Measurements from ENCODE around the gene TSEN54. TPM values are rescaled to one million over a fixed set of nuclear protein-coding genes. Genes with fewer than 3 reads are reported as not detected.

Gene TSEN54
- total RNA-seq, 1 experiment from 2014 or later = 53.3 TPM

DNA sequence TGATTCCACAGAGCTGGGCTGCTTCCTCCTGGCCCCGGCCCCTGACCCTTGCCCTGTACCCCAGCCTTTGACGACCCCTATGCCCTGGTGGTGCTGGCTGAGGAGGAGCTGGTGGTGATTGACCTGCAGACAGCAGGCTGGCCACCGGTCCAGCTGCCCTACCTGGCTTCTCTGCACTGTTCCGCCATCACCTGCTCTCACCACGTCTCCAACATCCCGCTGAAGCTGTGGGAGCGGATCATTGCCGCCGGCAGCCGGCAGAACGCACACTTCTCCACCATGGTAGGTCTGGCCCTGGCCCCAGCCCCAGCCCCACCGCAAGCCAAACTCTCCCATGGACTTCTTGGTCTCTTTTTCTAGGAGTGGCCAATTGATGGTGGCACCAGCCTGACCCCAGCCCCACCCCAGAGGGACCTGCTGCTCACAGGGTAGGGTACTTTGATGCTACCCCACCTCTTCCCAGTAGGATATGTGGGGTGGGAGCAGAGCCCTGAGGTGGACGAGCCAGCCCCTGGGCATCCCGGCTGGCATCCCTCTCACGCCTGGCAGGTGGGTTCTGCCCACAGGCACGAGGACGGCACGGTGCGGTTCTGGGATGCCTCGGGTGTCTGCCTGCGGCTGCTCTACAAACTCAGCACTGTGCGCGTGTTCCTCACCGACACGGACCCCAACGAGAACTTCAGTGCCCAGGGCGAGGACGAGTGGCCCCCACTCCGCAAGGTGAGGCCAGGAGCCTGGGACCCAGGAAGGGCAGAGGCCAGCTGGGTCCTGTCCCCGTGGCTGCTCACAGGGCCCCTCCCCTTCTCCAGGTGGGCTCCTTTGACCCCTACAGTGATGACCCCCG, 52.3 kb downstream of the TSEN54 start:
- in situ Hi-C loops (cut with HindIII; ENCODE audit: low pct_unique_long_range_greater_than_20kb, low sequenced_read_pairs) = no loop called here
- no peak for DNase-seq (ENCODE audit: low read depth)

DNA sequence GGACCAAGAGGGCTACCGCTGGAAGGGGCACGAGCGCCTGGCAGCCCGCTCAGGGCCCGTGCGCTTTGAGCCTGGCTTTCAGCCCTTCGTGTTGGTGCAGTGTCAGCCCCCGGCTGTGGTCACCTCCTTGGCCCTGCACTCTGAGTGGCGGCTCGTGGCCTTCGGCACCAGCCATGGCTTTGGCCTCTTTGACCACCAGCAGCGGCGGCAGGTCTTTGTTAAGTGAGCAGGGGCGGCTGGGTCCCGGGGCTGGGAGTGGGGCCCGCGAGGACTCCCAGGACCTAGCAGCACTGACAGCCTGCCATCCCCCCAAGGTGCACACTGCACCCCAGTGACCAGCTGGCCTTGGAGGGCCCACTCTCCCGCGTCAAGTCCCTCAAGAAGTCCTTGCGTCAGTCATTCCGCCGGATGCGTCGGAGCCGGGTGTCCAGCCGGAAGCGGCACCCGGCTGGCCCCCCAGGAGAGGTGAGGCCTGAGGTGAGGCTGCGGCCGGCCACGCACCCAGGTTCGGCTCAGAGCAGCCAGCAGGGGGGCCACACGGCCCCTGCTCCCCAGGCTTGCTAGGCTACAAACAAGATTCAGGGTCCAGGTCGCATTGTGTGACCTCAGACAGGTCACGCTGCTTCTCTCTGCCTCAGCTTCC, 53.8 kb downstream of the TSEN54 start:
- in situ Hi-C loops (cut with HindIII; ENCODE audit: low pct_unique_long_range_greater_than_20kb, low sequenced_read_pairs) = no loop called here
- no peak for DNase-seq (ENCODE audit: low read depth)

DNA sequence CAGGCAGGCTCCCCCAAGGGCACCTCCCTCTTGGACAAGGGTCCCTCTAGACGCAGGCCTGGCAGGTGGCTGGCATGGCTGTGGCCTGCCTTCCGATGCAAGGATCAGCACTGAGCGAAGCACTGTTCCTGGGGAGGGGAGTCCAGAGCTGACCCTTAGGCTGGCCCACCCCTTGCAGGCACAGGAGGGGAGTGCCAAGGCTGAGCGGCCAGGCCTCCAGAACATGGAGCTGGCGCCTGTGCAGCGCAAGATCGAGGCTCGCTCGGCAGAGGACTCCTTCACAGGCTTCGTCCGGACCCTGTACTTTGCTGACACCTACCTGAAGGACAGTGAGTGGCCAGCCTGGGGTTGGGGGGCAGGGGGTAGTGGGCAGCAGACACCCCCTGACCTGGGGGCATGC, 54.4 kb downstream of the TSEN54 start:
- DNase-seq (ENCODE audit: low read depth) = no peak
- in situ Hi-C loops (cut with HindIII; ENCODE audit: low pct_unique_long_range_greater_than_20kb, low sequenced_read_pairs) = no loop called here

DNA sequence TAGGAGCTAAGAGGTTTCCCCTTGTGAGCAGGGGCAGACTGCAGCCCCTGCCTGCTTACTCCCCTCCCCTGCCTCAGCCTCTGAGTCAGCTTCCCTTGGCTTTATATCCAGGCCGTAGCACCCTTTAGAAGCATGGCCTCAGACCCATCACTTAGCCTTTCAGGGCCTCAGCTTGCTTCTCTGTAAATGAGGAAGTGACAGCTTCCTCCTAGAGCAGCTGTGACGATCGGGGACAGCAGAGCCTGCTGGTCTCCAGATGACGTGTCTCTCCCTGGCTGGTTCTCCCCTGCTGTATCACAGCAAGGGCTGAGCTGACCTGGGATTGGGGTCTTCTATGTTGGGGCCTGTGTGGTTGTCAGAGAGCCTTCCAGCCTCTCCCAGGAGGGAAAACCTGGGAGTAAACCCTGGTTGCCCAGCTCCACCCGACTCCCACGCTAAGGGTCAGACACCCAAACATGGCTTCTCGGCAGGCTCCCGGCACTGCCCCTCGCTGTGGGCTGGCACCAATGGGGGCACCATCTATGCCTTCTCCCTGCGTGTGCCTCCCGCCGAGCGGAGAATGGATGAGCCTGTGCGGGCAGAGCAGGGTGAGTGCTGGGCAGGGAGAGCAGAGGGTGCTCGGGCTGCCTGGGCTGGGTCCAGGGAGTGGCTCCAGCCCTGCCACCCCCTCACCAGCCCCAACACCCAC, 55.0 kb downstream of the TSEN54 start:
- DNase-seq (ENCODE audit: low read depth) = no peak
- in situ Hi-C loops (cut with HindIII; ENCODE audit: low pct_unique_long_range_greater_than_20kb, low sequenced_read_pairs) = no loop called here

DNA sequence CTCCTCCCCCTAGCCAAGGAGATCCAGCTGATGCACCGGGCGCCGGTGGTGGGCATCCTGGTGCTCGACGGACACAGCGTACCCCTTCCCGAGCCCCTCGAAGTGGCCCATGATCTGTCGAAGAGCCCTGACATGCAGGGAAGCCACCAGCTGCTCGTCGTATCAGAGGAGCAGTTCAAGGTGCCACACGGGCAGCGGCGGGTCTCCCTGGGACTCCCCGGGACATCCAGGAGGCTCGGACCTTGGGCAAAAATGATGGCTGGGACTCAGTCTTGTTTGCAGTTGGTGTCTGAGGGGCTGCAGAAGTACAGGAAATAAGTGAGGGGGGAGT, 55.5 kb downstream of the TSEN54 start:
- no peak for DNase-seq (ENCODE audit: low read depth)
- in situ Hi-C loops (cut with HindIII; ENCODE audit: low pct_unique_long_range_greater_than_20kb, low sequenced_read_pairs) = no loop called here

DNA sequence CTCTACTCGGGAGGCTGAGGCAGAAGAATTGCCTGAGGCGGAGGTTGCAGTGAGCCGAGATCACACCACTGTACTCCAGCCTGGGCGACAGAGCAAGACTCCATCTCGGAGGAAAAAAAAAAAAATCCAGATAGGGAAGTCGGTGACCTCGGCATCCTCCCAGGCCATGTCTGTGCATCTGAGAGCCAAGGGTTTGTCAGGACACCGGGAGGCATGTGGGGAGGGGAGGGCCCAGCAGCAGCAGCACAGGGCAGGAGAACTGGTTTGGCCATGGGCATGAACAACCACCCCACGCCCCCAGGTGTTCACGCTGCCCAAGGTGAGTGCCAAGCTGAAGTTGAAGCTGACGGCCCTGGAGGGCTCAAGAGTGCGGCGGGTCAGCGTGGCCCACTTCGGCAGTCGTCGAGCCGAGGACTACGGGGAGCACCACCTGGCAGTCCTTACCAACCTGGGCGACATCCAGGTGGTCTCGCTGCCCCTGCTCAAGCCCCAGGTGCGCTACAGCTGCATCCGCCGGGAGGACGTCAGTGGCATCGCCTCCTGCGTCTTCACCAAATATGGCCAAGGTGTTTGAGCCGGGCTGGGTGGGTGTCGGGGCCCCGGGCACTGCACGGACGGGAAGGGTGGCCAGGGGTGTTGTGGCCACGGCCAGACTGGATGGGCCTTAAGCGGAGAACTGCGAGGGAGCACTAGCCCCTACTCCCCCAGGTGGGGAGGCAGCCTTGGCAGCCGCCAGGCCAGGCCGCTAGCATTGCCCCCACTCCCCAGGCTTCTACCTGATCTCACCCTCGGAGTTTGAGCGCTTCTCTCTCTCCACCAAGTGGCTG, 56.6 kb downstream of the TSEN54 start:
- in situ Hi-C loops (cut with HindIII; ENCODE audit: low pct_unique_long_range_greater_than_20kb, low sequenced_read_pairs) = no loop called here
- DNase-seq (ENCODE audit: low read depth) = no peak

DNA sequence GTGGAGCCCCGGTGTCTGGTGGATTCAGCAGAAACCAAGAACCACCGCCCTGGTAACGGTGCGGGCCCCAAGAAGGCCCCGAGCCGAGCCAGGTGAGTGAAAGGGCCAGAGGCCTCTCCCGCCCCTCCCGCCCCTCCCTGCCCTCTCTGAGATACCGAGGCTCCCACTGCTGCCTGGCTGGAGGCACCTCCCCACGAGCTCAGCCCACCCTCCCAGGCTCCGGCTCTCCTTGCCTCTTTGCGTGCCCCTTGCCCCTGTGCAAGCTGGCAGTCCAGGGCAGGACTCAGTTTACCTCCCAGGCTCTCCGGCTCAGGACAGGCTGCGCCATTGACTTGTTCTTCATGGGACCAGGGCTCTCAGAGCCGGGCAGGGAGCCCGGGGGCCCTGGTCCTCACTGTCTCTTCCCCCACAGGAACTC, 57.2 kb downstream of the TSEN54 start:
- in situ Hi-C loops (cut with HindIII; ENCODE audit: low pct_unique_long_range_greater_than_20kb, low sequenced_read_pairs) = no loop called here
- DNase-seq (ENCODE audit: low read depth) = no peak

DNA sequence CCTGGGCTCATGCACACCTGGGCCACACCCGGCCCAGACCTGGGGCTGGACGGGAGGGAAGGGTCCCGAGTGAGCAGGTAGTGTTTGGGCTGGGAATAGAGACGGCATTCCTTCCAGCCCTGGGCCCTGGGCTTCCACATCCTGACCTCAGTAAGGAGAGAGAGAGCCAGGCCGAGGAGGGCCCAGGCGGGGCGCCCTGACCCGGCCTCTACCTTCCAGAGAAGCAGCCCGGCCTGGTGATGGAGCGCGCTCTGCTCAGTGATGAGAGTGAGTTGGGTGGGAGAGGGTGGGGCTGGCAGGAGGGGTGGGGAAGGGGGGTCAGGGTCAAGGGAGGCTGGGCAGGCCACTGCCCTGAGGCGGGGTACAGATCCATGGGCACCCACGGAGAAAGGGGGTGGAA, 57.7 kb downstream of the TSEN54 start:
- in situ Hi-C loops (cut with HindIII; ENCODE audit: low pct_unique_long_range_greater_than_20kb, low sequenced_read_pairs) = no loop called here

More for the DNA sequence above, 57.7 kb downstream of the TSEN54 start:
- no peak for DNase-seq (ENCODE audit: low read depth)

Other genes starting within 250 kb of the TSEN54 start
- 37.8 and 40.0 TPM in 2 replicates for gene MIF4GD, start 245.3 kb upstream of the TSEN54 start, total RNA-seq (2014; rRNA removed; shearing (Covaris generic); ENCODE audit: low replicate concordance)
- gene SLC25A19, start 227.1 kb upstream of the TSEN54 start, total RNA-seq (2014; rRNA removed; shearing (Covaris generic); ENCODE audit: low replicate concordance) = 6.3 and 16.5 TPM in 2 replicates
- gene GRB2, start 110.8 kb upstream of the TSEN54 start, total RNA-seq (2014; rRNA removed; shearing (Covaris generic); ENCODE audit: low replicate concordance) = 113 and 118 TPM in 2 replicates
- 65.8 and 66.0 TPM in 2 replicates for gene TMEM94, start 59.9 kb upstream of the TSEN54 start, total RNA-seq (2014; rRNA removed; shearing (Covaris generic); ENCODE audit: low replicate concordance)
- 12.9 and 16.9 TPM in 2 replicates for gene CASKIN2, start 991 bp upstream of the TSEN54 start, total RNA-seq (2014; rRNA removed; shearing (Covaris generic); ENCODE audit: low replicate concordance)
- 34.2 and 42.5 TPM in 2 replicates for gene LLGL2, start 9.2 kb downstream of the TSEN54 start, total RNA-seq (2014; rRNA removed; shearing (Covaris generic); ENCODE audit: low replicate concordance)
- gene MYO15B, start 71.3 kb downstream of the TSEN54 start, total RNA-seq (2014; rRNA removed; shearing (Covaris generic); ENCODE audit: low replicate concordance) = 0.34 and 16.6 TPM in 2 replicates
- not detected in 2 replicates for gene SMIM5, start 116.9 kb downstream of the TSEN54 start, total RNA-seq (2014; rRNA removed; shearing (Covaris generic); ENCODE audit: low replicate concordance)
- gene RECQL5, start 150.6 kb downstream of the TSEN54 start, total RNA-seq (2014; rRNA removed; shearing (Covaris generic); ENCODE audit: low replicate concordance) = 28.6 and 38.9 TPM in 2 replicates
- gene SAP30BP, start 150.8 kb downstream of the TSEN54 start, total RNA-seq (2014; rRNA removed; shearing (Covaris generic); ENCODE audit: low replicate concordance) = 96.6 and 104 TPM in 2 replicates
- 8.1 and 12.4 TPM in 2 replicates for gene ITGB4, start 204.9 kb downstream of the TSEN54 start, total RNA-seq (2014; rRNA removed; shearing (Covaris generic); ENCODE audit: low replicate concordance)
- 45.8 and 57.3 TPM in 2 replicates for gene GALK1, start 248.7 kb downstream of the TSEN54 start, total RNA-seq (2014; rRNA removed; shearing (Covaris generic); ENCODE audit: low replicate concordance)